Measurements from ENCODE around the gene ZNF91.
A peak's percentile ranks its signal among the peaks of the same experiment; 100 is the strongest.

Gene ZNF91

GRCh38 chr19:23395041-23395721, at the start of gene ZNF91:
ZNF91 (minus strand) TSS chr19:23395471; CDS start chr19:23395354, 117 bp downstream.
- ChIA-PET CTCF (interaction anchor here (0.5 kb wide), 1 partner anchor 68 kb away, joined by 5 read pairs; no protein-coding TSS in a partner anchor), POLR2A (interaction anchor here (0.6 to 2.3 kb wide), 10 partner anchors 14 to 761 kb away, joined by 3 to 14 read pairs (median 5); partner anchors contain the start of genes ZNF492, ZNF675, ZNF681 and ZNF724)
- H3K4me1 ChIP-seq (ENCODE audit: control insufficient read depth, insufficient read depth, low read length), result no peaks in the 10 kb centered on the region
- H3K27ac ChIP-seq (ENCODE audit: extremely low read depth, low read depth, low read length), result peak within 1 kb of the TSS; percentile 38
- H3K4me3 ChIP-seq (ENCODE audit: low read depth, low read length), result peak within 1 kb of the TSS; percentile 99
- no peaks in the 10 kb centered on the region for H3K9me3 ChIP-seq (ENCODE audit: control insufficient read depth, insufficient read depth, low read depth, low read length)
- peaks cover 0 to 7% of the 10 kb centered on the region in 2 experiments; a peak in 2 of 3 replicates for H3K36me3 ChIP-seq (ENCODE audit: control insufficient read depth in 2 of 2, insufficient read depth in 1 of 2, low read length in 2 of 2)
- TF ChIP-seq SP2 (tag by site-specific recombination; IDR thresholded peaks at IDR 0.05) (peak; percentile 93), YY1 (tag by site-specific recombination; IDR thresholded peaks at IDR 0.05) (peak; percentile 62; the same call in 1 of the 2 replicates), KLF1 (tag by site-specific recombination; IDR thresholded peaks at IDR 0.05) (no peak), ZNF350 (tag by site-specific recombination; IDR thresholded peaks at IDR 0.05) (peak; percentile 94), ZNF324 (tag by site-specific recombination; IDR thresholded peaks at IDR 0.05) (no peak), ZBTB8A (tag by site-specific recombination; IDR thresholded peaks at IDR 0.05) (0 out of 2 replicates have a peak, but pooled peaks have one; percentile 19), PBX3 (CRISPR knock-in tag; IDR thresholded peaks at IDR 0.05) (peak; percentile 91), ZBTB17 (tag by site-specific recombination; IDR thresholded peaks at IDR 0.05) (0 out of 2 replicates have a peak, but pooled peaks have one; percentile 26), ZNF335 (tag by site-specific recombination; conservative IDR thresholded peaks at IDR 0.05) (peak; percentile 78), MYNN (tag by site-specific recombination; IDR thresholded peaks at IDR 0.05; ENCODE audit: borderline replicate concordance) (no peak), PRDM4 (tag by site-specific recombination; IDR thresholded peaks at IDR 0.05) (0 out of 2 replicates have a peak, but pooled peaks have one; percentile 32), ZNF202 (tag by site-specific recombination; IDR thresholded peaks at IDR 0.05; ENCODE audit: borderline replicate concordance) (no peak), ZBTB20 (tag by site-specific recombination; IDR thresholded peaks at IDR 0.05) (peak; percentile 45; the same call in 1 of the 2 replicates), SP3 (tag by site-specific recombination; IDR thresholded peaks at IDR 0.05) (peak; percentile 61), ZSCAN4 (tag by site-specific recombination; IDR thresholded peaks at IDR 0.05) (no peak), ZNF274 (IDR thresholded peaks at IDR 0.05; ENCODE audit: low read length) (no peak), ZNF274 (tag by site-specific recombination; IDR thresholded peaks at IDR 0.05; ENCODE audit: borderline replicate concordance) (no peak), ZXDB (tag by site-specific recombination; IDR thresholded peaks at IDR 0.05) (0 out of 2 replicates have a peak, but pooled peaks have one; percentile 29), ZNF518A (tag by site-specific recombination; conservative IDR thresholded peaks at IDR 0.05; ENCODE audit: low read depth) (peak; percentile 59)
- TF ChIP-seq, protein P1, sequence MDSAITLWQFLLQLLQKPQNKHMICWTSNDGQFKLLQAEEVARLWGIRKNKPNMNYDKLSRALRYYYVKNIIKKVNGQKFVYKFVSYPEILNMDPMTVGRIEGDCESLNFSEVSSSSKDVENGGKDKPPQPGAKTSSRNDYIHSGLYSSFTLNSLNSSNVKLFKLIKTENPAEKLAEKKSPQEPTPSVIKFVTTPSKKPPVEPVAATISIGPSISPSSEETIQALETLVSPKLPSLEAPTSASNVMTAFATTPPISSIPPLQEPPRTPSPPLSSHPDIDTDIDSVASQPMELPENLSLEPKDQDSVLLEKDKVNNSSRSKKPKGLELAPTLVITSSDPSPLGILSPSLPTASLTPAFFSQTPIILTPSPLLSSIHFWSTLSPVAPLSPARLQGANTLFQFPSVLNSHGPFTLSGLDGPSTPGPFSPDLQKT (IDR thresholded peaks at IDR 0.05; ENCODE audit: borderline replicate concordance, low read depth, low read length), result no peak

Measured in HEK293 (cell line).